B cell (primary cell): ENCODE data around the gene SNX11. TPM values are rescaled to one million over a fixed set of nuclear protein-coding genes. Genes with fewer than 3 reads are reported as not detected.

Source experiments
- ATAC-seq: fragments of 200-7000 bp; cut with Tn5 transposase; one replicate; pipeline ENCODE4 v1.10.0; 2021; ENCODE audit warnings: low read depth, mild to moderate bottlenecking, moderate number of reproducible peaks, moderate library complexity
- CTCF ChIA-PET: fragments of 350-600 bp; sonication (Branson Sonifier 250); formaldehyde crosslinking; loops from one replicate; lab custom pipeline; 2021; ENCODE audit warnings: antibody characterized with exemption, inconsistent platforms; lab: Charles Lee
- POLR2A ChIA-PET: fragments of 350-600 bp; sonication (Branson Sonifier 250); formaldehyde crosslinking; loops from one replicate; lab custom pipeline; 2021; ENCODE audit warnings: antibody characterized with exemption; lab: Charles Lee
- DNase-seq: peaks from one replicate; pipeline ENCODE4 v3.0.0; 2013
- H2AFZ ChIP-seq: 2 replicates; pipeline ENCODE4 v1.6.1; 2012; ENCODE audit warnings: mild to moderate bottlenecking, low read depth, low read length; ENCODE audit not compliant: insufficient read depth, poor library complexity, severe bottlenecking
- H3K27ac ChIP-seq, 2 donors: 1 replicate in 1 of 2; 2 replicates in 1 of 2; pipeline ENCODE4 v1.5.1; 2012 to 2013; ENCODE audit warnings: low read length in 2 of 2, mild to moderate bottlenecking in 2 of 2, moderate library complexity in 1 of 2
- H3K27me3 ChIP-seq, 4 experiments: fragments of 200-600 bp in 1 of 4; sonication (generic) in 1 of 4; replicated peaks in 1 of 4; 1 replicate in 2 of 4; 2 replicates in 2 of 4; pipeline versions ENCODE4 v1.6.1 to v1.7.0; 2013 to 2016; ENCODE audit warnings: low read length in 3 of 4, mild to moderate bottlenecking in 2 of 4, mixed read lengths in 1 of 4, moderate library complexity in 1 of 4; ENCODE audit not compliant: insufficient read depth in 4 of 4, control insufficient read depth in 3 of 4; ENCODE audit errors: control extremely low read depth in 1 of 4
- H3K36me3 ChIP-seq, 2 experiments: replicated peaks in 1 of 2; 1 replicate in 1 of 2; 2 replicates in 1 of 2; pipeline versions ENCODE4 v1.6.1 to v1.7.1; 2013; ENCODE audit warnings: low read length in 1 of 2; ENCODE audit not compliant: insufficient read depth in 2 of 2, control insufficient read depth in 1 of 2; ENCODE audit errors: control extremely low read depth in 1 of 2, extremely low read depth in 1 of 2
- H3K4me1 ChIP-seq, 2 donors: fragments of 200-600 bp in 1 of 2; sonication (generic) in 1 of 2; 1 replicate in 1 of 2; 2 replicates in 1 of 2; pipeline versions ENCODE4 v1.5.1 to v1.6.1; 2013 to 2017; ENCODE audit warnings: low read length in 2 of 2; ENCODE audit not compliant: control insufficient read depth in 2 of 2, insufficient read depth in 2 of 2
- H3K4me2 ChIP-seq: replicated peaks from 2 replicates; pipeline ENCODE3; 2012; ENCODE audit warnings: mild to moderate bottlenecking, low read depth, low read length; ENCODE audit not compliant: poor library complexity, severe bottlenecking
- H3K4me3 ChIP-seq, 5 experiments: fragments of 200-600 bp in 1 of 5; sonication (generic) in 1 of 5; 1 replicate in 3 of 5; 2 replicates in 2 of 5; pipeline versions ENCODE4 v1.5.1 to v1.7.0; 2011 to 2016; ENCODE audit warnings: low read length in 4 of 5, mild to moderate bottlenecking in 4 of 5, low read depth in 2 of 5, control low read depth in 1 of 5, moderate library complexity in 1 of 5; ENCODE audit not compliant: insufficient read depth in 1 of 5; ENCODE audit errors: control extremely low read depth in 1 of 5, extremely low read depth in 1 of 5
- H3K79me2 ChIP-seq: fragments of 200-600 bp; sonication (generic); one replicate; pipeline ENCODE4 v1.6.0; 2016; ENCODE audit warnings: low read length; ENCODE audit not compliant: control insufficient read depth, insufficient read depth
- H3K9ac ChIP-seq: fragments of 200-600 bp; sonication (generic); 2 replicates; pipeline ENCODE4 v1.6.1; 2017; ENCODE audit warnings: mild to moderate bottlenecking, low read length, moderate library complexity
- H3K9me3 ChIP-seq, 3 donors: one replicate each; pipeline versions ENCODE4 v1.6.1 to v1.7.1; 2013; ENCODE audit warnings: low read length in 2 of 3; ENCODE audit not compliant: control insufficient read depth in 2 of 3, insufficient read depth in 1 of 3; ENCODE audit errors: control extremely low read depth in 1 of 3
- H4K20me1 ChIP-seq: 2 replicates; pipeline ENCODE4 v1.6.0; 2012; ENCODE audit warnings: mild to moderate bottlenecking, low read length; ENCODE audit not compliant: insufficient read depth, control insufficient read depth, poor library complexity, severe bottlenecking
- H3K27ac Mint-ChIP-seq: one replicate; pipeline ENCODE4 v1.8.0; 2021; ENCODE audit warnings: mixed read lengths
- H3K27me3 Mint-ChIP-seq: one replicate; pipeline ENCODE4 v1.8.0; 2021; ENCODE audit warnings: mixed read lengths
- H3K4me1 Mint-ChIP-seq: one replicate; pipeline ENCODE4 v1.8.0; 2021; ENCODE audit warnings: mixed read lengths
- H3K4me3 Mint-ChIP-seq: one replicate; pipeline ENCODE4 v1.8.0; 2021; ENCODE audit warnings: mixed read lengths
- H3K9me3 Mint-ChIP-seq: one replicate; pipeline ENCODE4 v1.8.0; 2022; ENCODE audit warnings: mixed read lengths; ENCODE audit not compliant: insufficient read depth
- CTCF ChIP-seq: fragments of 200-600 bp; IDR thresholded peaks from one replicate; pipeline ENCODE4 v1.8.0; 2022; ENCODE audit warnings: antibody characterized with exemption, mild to moderate bottlenecking
- EZH2 ChIP-seq: IDR thresholded peaks from 2 replicates; pipeline ENCODE4 v1.6.1; 2012; ENCODE audit warnings: borderline replicate concordance, low read depth, mild to moderate bottlenecking, moderate library complexity, low read length; ENCODE audit not compliant: insufficient read depth, poor library complexity, severe bottlenecking
- WGBS: methylation state at CpG from one replicate; pipeline ENCODE4 v1.1.5; 2013; ENCODE audit warnings: missing lambda C conversion rate; ENCODE audit not compliant: insufficient coverage; 5-methylcytosine and 5-hydroxymethylcytosine counted together
- intact Hi-C: fragments of 100-400 bp; cut with micrococcal nuclease; formaldehyde crosslinking; loops from one replicate; pipeline ENCODE4 v1.10.0; 2022
- polyA plus RNA-seq: library from polyadenylated mRNA; depleted of rRNA; stranded (reverse); fragments of >200 nt; gene quantifications from 2 replicates; pipeline ENCODE4 v1.2.3, GENCODE V29; 2012
- total RNA-seq, 2 donors: library from RNA; stranded (reverse); fragments of 120-200 nt in 1 of 2; gene quantifications; 1 replicate in 1 of 2; 2 replicates in 1 of 2; pipeline versions ENCODE4 v1.2.3 to v1.2.4, GENCODE V29; 2013 to 2022

Gene SNX11
- total and polyA plus RNA-seq, 2 donors (not counting 1 experiment from before 2014, with no cell fraction given), result 25.6 to 42.0 TPM

GRCh38 chr17:48153691-48154358 is 46.3 kb downstream of the SNX11 start:
- Histone ChIP-seq H3K4me2 (no peak overlapping the region), H3K79me2 (no peaks in the 10 kb centered on the region), H2AFZ (no peak overlapping the region), H3K36me3 (peaks cover 0 to 13% of the 10 kb centered on the region in 2 experiments), H4K20me1 (no peaks in the 10 kb centered on the region), H3K4me1 (no peaks in the 10 kb centered on the region), H3K9me3 (no peaks in the 10 kb centered on the region), H3K4me3 (no peak overlapping the region), H3K27me3 (no peaks in the 10 kb centered on the region), H3K27ac (no peak overlapping the region), H3K9ac (no peak overlapping the region)
- H3K9me3 Mint-ChIP-seq, result no peaks in the 10 kb centered on the region
- intact Hi-C loops, result no loop called here
- 56% methylated on average over 4 of the region's 6 CpGs for WGBS
- ChIA-PET POLR2A (interaction anchor here (0.6 kb wide), 1 partner anchor 465 kb away, joined by 6 read pairs; no protein-coding TSS in a partner anchor), CTCF (no interaction called here)
- TF ChIP-seq EZH2 (no peak), CTCF (no peak)
- H3K4me1 Mint-ChIP-seq, result no peaks in the 10 kb centered on the region
- no peaks in the 10 kb centered on the region for H3K27me3 Mint-ChIP-seq
- no peak for DNase-seq
- no peak overlapping the region for H3K27ac Mint-ChIP-seq
- no peak for ATAC-seq
- no peak overlapping the region for H3K4me3 Mint-ChIP-seq

- H3K27me3 ChIP-seq, result no peaks in the 10 kb centered on the region
- no peaks in the 10 kb centered on the region for H3K9me3 ChIP-seq
- intact Hi-C loops, result no loop called here
- DNase-seq (no peak), ATAC-seq (no peak)
- 27% methylated on average over 16 of the region's 21 CpGs for WGBS
- no peak overlapping the region for H3K9ac ChIP-seq
- no peaks in the 10 kb centered on the region for H3K4me1 ChIP-seq
- ChIA-PET POLR2A (no interaction called here), CTCF (interaction anchor here (1.3 kb wide), 1 partner anchor 9 kb away, joined by 5 read pairs; no protein-coding TSS in a partner anchor)
- no peak overlapping the region for H3K27ac Mint-ChIP-seq
- H3K4me2 ChIP-seq, result no peak overlapping the region
- H3K27me3 Mint-ChIP-seq, result no peaks in the 10 kb centered on the region
- H4K20me1 ChIP-seq, result no peaks in the 10 kb centered on the region
- TF ChIP-seq CTCF (no peak), EZH2 (no peak)
- no peak overlapping the region for H3K27ac ChIP-seq
- H2AFZ ChIP-seq, result no peak overlapping the region
- H3K9me3 Mint-ChIP-seq, result no peaks in the 10 kb centered on the region
- H3K4me3 Mint-ChIP-seq, result no peak overlapping the region
- no peaks in the 10 kb centered on the region for H3K4me1 Mint-ChIP-seq
- H3K79me2 ChIP-seq, result no peaks in the 10 kb centered on the region
- no peak overlapping the region for H3K4me3 ChIP-seq
- peaks cover 0 to 21% of the 10 kb centered on the region in 2 experiments for H3K36me3 ChIP-seq
Observed at GRCh38 chr17:48155889-48156611, 48.5 kb downstream of the SNX11 start.
